ENCODE data around the gene TCF4. TPM values are rescaled to one million over a fixed set of nuclear protein-coding genes. Genes with fewer than 3 reads are reported as not detected.

TCF4 gene
- polyA plus RNA-seq, 1 donor (not counting 4 experiments of a cell fraction or from before 2014, with no cell fraction given) = 9.7 TPM

DNA sequence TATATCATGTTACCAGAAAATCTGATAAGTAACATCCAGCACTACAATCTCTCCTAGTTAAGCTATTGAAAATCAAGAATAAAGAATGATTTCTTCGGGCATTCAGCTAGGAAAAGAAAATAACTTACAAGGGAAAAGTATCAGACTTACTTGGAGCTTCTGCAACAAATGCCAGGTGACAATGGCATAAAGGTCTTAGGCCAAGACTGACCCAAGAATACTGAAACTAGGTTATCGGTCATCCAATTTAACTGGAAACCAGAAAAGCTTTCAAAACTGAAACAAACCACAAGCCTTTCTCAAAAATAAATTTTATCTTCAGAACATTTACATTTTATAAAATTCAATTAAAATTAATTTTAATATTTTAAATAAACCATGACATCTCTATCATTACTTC lies 414.7 kb downstream of the TCF4 start:
- no peaks in the 10 kb centered on the region for H3K27me3 ChIP-seq (ENCODE audit: control insufficient read depth, extremely low read depth, insufficient read depth, low read length)
- H3K36me3 ChIP-seq (ENCODE audit: control insufficient read depth in 2 of 2, extremely low read depth in 1 of 2, insufficient read depth in 2 of 2, low read length in 2 of 2) = no peaks in the 10 kb centered on the region
- DNase-seq (ENCODE audit: low read depth, low spot score) (no peak), FAIRE-seq (no peak)
- no peak for TF ChIP-seq CTCF (optimal IDR thresholded peaks at IDR 0.05 in 1 of 3, IDR thresholded peaks at IDR 0.05 in 1 of 3, conservative IDR thresholded peaks at IDR 0.05 in 1 of 3; ENCODE audit: extremely low read depth in 1 of 3, insufficient read depth in 2 of 3, low read length in 3 of 3)
- TF ChIP-seq EZH2 (IDR thresholded peaks at IDR 0.05; ENCODE audit: low read length) = no peak
- H3K9me1 ChIP-seq (ENCODE audit: control insufficient read depth, extremely low read depth, insufficient read depth, low read length) = no peaks in the 10 kb centered on the region
- no peak overlapping the region for H3K27ac ChIP-seq (ENCODE audit: control insufficient read depth, insufficient read depth, low read length)
- H3K9ac ChIP-seq (ENCODE audit: control insufficient read depth, extremely low read depth, insufficient read depth, low read length) = no peak overlapping the region
- no peaks in the 10 kb centered on the region for H3K79me2 ChIP-seq (ENCODE audit: control insufficient read depth, insufficient read depth, low read length)
- H3K4me3 ChIP-seq (ENCODE audit: control insufficient read depth in 2 of 3, extremely low read depth in 1 of 3, insufficient read depth in 2 of 3, low read depth in 1 of 3, low read length in 3 of 3) = no peak overlapping the region
- no peak overlapping the region for H3K4me2 ChIP-seq (ENCODE audit: control insufficient read depth, extremely low read depth, insufficient read depth, low read depth, low read length)
- H3K4me1 ChIP-seq (ENCODE audit: control insufficient read depth, extremely low read depth, insufficient read depth, low read length) = no peaks in the 10 kb centered on the region
- no peaks in the 10 kb centered on the region for H4K20me1 ChIP-seq (ENCODE audit: control insufficient read depth, extremely low read depth, insufficient read depth, low read length)
- H3K9me3 ChIP-seq (ENCODE audit: control insufficient read depth, low read depth, low read length) = no peaks in the 10 kb centered on the region
- no peak overlapping the region for H2AFZ ChIP-seq (ENCODE audit: control insufficient read depth, low read length)
- dilution Hi-C loops (cut with MboI; ENCODE audit: extremely low pct_ligation_motif_present, low sequenced_read_pairs) = no loop called here

Small RNA genes within 50 kb of the gene (small RNA-seq; reads per million reads assigned to genes)
- gene MIR4529 (ENCODE audit: insufficient read length in 3 of 3, low read depth in 3 of 3, low replicate concordance in 1 of 3) = 0 reads per million in 3 experiments

All from keratinocyte (primary cell).